GM21360 (cell line): ENCODE results near the gene MTARC1.
A peak's percentile ranks its signal among the peaks of the same experiment; 100 is the strongest.

ENCODE experiments used
- ATAC-seq: cut with Tn5 transposase; IDR thresholded peaks from one replicate; pipeline ENCODE4 v1.9.1; 2021; ENCODE audit warnings: mild to moderate bottlenecking, moderate library complexity; ENCODE audit not compliant: unreplicated experiment

Gene MTARC1

DNA sequence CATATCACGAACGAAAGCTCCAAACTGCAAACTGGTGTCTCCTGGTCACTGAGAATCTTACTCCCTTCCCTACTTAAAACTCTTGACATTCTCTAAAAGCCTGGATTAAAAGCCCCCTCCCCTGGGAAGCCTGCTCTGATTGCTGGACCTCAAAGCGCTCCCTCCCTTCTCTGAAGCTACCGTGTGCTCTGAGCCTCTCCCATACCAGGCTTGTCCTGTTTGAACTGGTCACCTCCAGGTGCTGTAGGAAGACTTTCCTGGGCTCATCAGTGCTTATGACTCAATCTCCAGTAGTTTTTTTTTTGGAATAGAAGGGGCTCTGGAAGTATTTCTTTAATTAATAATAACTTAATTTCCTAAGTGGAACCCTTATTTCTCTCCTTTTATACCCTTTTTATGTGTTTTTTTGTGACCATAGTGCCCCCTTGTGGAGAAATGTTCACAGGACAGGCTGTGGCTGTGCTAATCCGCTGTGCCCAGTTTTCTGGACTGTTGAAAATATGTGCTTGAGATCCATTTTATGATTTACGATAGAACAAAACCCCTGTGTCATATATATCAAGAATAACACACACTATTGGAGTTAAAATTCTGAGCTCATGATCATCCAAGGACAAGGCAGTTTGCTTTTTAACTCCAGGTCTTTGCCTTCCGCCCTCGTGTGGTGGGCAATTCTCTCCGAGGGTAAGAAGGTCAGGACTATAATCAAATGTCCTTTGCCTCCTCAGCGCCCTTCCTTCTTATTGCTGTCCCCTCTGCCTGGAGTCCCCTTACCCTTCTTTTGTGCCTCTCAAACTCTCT, 16.9 kb downstream of the MTARC1 start:
- ATAC-seq = peak; percentile 72

DNA sequence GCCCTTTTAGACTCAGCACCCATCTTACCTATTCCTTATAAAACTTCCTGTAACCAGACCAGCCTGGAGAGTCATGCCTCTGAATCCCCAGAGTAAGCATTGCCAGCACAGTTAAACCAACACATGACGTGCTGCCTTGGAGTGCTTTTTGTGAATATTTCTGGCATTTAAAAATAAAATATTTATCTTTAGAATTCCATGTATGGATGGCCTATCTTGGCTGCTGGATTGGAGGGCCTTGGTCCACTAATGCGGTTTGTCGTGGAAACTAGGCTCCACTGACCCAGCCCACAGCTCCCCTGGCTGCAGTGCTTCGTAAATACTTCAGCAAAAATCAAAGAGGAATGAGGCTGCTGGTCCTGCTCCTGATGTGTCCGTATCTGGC, 17.5 kb downstream of the MTARC1 start:
- ATAC-seq = no peak

DNA sequence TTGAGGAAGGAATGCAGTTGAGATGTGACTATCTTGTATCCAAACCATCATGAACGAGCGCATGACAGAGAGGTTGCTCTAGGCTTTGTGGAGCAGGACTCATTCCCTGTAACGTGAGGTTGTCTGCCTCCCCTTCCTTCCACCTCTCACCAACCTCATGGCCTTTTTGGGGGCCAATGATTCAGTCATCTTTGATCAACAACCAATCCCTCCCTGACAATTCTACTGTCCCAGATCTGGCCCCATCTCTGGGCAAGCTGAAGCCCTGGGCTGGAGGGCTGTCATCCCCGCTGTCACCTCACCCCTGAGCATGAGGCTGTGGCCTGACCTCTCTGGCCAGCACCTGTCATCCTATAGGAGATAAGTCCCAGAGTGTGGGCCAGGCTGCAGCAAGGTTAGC, 19.7 kb downstream of the MTARC1 start:
- ATAC-seq = no peak

DNA sequence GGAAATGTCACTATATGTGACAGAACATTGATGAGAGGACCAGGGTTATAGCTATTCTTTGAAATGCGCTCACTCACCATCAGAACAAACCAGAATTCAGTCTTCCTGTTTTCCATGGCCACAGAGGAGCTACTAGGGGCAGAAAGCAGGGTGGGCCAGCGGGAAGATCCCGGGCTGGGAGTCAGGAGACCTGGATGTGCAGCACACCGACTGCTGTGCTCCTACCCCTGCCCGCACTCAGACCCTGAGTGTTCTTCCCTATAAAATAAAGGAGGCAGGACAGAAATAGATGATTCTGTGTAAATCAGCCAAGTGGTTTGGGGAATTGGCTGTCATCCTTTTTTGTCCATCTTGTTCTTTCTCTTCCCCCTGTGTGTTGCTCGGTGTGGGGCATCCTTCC, 21.0 kb downstream of the MTARC1 start:
- no peak for ATAC-seq

DNA sequence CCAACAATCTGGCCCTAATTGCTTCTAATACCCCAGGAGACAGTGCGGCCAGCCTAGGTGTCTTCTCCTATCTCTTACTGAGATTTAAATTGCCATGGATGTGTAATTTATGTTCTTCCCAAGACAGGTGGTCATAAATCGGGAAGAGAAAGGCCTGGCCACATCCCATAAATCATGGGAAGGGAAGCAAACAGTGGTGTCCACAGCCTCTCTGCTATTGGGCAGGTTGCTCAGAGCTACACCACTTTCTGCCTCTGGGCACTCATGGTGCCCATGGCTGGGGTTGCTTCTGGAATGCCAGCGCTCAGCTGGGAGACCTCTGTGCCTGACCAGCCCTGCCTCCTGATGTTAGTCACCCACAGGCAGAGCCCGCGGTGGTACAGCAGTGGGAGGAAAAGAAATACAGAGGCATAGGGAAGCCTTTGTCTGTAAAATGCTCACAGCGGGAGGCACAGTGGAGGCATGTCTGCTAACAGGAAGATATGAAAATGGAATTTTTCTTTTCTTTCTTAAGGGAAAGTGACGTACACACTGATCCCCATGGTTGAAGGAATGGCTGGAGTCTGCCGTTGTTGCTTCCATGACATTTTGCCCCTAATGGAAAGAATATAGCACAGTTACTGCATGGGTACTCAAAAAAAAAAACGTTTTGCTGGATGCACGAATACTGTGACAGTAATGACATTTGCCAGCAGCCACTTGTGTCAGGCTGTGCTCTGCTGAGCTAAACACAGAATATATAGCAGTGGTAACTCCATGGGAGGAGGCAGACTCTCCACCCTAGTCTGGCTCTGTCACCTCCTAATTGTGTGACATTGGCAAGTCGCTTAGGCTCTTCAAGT, 21.9 kb downstream of the MTARC1 start:
- ATAC-seq = no peak

DNA sequence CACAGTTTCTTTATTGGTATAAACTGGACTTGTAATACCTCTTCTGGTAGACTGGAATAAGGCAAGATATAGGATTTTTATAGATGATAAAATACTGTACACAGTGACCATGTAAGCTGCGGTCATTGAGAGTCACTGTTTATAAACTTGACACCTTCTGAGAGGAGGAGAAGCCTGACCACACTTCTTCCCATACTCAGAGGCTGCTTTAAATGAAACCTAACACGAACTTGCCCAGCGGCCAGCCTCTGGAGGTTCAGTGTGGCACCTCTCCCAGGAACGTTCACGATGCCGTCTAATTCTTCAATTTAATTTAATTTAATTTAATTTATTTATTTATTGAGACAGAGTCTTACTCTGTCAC, 22.5 kb downstream of the MTARC1 start:
- ATAC-seq = no peak

DNA sequence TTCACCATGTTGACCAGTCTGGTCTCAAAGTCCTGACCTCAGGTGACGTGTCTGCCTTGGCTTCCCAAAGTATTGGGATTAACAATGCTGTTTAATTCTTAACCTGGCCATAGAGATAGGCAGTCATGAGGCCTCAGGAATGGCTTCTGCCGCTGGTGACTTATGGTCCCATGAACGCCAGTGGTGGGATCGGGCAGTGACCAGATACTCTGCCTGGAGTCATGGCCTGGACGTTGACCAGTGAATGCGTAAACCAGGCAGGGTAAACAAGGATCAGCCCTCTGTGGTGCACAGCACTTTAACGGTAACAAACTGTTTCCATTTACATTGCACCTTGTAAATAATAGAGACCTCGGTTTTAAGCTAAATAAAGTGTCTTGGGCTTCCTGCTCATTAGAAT, 23.0 kb downstream of the MTARC1 start:
- ATAC-seq = no peak

DNA sequence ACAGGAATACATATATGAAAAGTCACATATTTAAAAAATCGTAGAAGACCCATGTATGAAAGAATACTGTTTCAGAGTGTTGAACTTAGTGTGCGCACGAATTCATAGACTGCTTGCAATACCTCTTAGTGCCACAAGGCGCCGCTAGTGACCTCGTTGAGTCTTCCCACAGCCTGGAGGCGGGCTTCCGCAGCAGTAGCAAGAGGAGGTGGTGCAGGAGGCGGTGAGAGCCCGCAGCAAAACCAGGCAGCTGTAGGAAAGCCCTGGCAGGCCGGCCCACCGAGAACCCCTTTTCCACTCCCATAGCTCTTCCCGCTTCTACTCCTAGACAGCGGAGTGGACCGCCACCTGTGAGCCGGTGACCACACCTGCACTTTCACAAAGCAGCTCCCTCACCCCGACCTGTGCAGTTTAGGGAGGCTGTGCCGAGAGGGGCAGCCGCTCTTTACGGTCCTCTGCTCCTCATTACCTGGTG, 23.5 kb downstream of the MTARC1 start:
- peak; percentile 96 for ATAC-seq

DNA sequence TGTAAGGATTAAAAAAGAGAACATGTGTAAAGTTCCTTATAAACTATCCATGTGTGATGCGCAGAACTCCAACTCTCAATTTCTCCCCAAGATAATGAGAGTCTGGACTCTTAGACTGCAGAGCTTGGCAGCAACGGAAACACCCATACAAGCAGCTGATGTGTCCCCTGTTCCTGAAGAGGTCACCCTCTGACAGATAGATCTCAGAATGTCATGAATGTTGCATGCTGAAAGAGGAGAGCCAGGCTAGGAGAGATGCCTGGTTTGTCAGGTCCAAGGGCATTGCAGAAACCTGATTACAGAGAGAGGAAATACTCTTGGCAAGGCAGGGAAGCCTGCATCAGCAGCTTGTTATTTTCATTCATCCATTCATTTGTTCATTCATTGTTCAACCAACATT, 24.2 kb downstream of the MTARC1 start:
- no peak for ATAC-seq

DNA sequence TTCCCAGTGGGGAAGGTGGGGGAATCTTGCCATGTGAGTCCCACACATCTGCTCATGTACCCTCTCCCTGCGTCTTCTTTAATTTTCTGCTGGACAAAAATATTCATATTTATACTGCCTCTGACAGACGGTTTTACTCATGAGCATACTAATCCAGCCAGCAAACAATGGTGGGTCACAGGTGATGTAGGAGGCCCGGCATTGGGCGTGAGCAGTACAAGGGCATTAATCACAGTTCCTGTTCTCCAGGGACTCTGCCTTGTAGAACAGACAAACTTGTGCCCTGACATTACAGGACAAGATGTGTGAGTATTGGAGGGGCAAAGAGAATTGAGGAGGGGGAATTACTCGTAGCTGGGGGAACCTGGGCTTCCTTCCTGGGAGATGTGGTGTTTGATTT, 25.0 kb downstream of the MTARC1 start:
- ATAC-seq = no peak

DNA sequence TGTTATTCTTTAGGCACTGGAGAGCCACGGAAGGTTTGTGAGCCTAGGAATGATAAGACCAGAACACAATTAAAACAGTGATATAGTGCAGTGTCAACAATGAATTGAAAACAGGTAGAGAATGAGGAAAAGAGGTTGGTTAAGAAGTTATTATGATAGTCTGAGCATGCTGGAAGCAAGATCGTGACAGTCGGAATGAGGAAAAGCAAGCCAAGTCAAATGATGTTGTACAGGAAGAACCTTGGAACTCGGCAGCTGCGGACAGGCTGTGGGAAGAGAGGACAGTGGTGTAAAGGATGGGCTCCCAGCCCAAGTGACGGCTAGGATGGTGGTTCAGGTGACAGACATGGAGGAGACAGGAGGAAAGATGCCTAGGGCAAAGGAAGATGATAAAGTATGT, 25.6 kb downstream of the MTARC1 start:
- ATAC-seq = no peak

DNA sequence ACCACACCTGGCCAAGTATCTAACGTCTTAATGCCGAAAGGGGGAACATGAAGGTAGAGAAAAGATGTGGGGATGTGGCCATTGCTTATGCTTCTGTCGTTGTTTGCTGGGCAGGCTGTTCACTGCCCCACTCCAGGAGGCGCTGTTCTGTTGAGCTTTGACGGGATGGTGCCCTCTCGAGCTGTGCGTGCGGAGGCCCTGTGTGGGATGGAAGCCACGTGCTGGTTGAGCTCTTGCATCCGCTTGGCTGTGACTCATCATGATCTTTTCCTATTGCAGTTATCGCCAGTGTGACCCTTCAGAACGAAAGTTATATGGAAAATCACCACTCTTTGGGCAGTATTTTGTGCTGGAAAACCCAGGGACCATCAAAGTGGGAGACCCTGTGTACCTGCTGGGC, 26.3 kb downstream of the MTARC1 start:
- no peak for ATAC-seq

DNA sequence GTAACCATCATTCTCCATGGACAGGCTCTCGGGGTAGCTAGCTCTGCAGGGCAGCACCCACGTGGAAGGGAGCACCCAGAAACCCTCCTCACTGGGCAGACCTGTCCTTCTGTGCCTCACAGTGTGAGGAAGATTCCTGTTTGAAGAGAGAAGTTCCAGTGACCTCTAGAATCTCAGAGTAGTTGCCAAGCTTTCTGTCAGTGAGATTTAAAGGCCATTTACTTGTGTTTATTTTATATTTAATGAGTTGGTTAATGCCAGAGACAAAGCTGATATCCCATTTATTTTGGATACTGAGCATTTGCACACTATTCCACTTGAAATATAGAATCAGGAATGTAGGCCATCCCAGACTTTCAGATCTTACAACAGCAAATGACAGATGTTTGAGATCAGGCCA, 28.7 kb downstream of the MTARC1 start:
- ATAC-seq = no peak

DNA sequence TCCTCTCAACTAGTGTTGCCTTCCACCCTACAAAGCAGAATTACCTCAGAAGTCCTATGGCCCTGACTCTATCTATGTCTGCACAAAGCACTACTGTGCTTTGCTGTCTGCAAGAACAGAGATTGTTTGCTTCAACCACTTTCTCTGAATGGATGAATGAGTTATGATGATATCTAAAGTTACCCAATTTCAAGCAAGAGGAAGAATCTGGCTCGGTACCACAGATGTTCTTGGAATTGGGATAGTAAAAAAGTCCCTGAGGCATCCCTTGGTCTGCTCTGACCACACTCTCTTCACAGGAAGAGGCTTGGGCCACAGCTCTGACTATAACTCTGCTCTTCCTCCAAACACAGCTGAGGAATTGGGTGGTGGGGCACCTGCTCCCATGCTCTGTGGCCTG, 31.2 kb downstream of the MTARC1 start:
- ATAC-seq = no peak

DNA sequence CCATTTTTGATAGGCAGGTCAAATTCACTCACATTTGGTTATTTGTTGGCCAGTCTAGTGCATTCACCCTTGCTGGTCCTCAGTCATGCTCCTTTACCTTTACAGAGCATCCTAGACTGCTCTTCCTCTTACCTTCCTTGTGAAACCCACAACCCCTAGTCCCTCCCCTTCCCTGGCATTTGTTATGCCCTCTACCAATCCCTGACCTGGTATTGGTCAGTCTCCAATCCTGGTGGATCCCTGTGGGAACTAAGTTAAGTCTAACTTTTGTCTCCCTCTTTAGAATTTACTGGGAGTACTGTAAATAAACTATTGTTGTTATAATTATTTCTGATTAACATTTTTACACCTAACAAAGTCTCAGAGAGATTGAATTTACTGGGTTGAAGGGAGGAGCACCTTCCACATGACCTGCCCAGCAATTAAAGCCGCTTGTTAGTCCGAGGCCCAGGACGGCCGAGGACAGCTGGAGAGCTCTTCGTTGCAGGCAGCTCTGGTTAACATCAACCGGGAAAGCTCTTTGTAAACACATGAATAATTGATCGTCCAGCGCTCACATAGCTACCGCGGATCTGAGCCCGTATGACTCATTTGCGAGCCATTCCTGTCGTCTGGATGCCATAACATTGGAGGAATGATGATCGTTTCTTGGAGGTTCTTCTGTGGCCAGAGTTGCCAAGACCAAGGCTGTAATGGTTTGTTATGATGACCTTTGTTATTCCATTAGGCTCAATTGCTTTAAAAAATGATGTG, 31.9 kb downstream of the MTARC1 start:
- ATAC-seq = no peak

DNA sequence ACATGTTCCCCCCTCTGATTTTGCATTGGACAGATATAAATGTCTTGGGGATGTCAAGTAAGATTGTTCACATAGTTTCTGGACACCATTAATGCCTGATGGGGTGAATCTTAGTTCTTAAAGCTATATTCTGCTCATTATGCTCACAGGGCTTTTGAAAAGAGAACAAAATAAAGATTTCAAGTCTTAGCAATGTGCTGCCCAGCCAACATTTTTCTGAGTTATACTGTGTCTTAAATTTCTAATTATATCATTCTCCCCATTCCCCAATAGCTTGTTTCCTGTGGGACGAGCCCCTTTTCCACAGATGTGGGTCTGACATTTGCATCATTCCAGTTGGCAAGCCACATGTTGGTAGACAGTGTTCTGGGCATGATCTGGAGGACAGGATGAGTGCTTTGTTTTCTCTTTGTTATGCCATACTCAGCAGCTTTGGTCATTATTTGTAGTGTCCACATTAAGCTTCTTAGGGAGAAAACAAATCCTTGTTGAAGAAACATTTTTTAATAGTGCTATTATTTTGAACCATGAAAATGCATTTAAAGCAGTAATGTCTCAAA, 32.8 kb downstream of the MTARC1 start:
- no peak for ATAC-seq

DNA sequence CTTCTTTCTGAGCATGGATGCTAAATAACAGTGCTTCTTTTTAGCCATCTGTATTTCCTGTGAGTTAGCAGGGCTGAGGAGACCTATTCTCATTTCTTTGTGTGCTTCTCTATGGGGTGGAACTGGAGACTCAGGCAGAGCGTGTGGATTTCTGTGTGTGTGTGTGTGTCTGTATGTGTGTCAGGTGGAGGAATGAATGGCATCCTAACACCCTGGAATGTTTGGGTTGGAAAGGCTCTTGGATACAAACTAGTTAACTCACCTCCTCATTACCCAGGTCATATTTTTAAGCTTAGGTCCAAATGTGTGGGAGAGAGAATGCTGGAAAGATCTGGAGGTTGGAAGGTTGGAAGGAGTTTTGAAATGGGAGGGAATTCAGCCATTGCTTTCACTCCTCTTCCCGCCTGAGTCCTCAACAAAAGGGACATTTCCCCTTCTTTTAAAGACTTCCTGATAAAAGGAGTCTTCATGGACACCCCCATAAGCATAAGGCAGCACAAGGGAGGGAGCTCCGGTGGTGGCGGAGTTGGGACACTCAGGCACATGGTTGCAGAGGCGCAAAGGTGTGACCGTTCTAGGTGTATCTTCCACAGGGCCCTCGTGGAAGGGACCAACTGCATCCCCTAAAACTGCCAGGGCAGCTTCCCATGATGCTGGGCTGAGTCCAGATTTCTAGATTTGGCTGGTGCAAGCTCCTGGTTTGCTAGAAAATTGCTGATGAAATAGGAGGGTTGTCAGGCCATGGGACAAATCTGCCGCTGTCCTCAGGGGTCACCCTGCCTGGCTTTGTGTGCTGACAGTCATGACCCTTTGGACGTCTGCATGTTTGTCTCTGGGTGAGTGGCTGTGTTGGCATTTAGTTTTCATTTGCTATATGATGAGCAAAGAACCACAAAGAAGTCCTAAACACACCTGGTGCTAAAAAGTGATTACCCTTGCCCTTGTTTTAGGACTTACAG, 37.6 kb downstream of the MTARC1 start:
- ATAC-seq = no peak

DNA sequence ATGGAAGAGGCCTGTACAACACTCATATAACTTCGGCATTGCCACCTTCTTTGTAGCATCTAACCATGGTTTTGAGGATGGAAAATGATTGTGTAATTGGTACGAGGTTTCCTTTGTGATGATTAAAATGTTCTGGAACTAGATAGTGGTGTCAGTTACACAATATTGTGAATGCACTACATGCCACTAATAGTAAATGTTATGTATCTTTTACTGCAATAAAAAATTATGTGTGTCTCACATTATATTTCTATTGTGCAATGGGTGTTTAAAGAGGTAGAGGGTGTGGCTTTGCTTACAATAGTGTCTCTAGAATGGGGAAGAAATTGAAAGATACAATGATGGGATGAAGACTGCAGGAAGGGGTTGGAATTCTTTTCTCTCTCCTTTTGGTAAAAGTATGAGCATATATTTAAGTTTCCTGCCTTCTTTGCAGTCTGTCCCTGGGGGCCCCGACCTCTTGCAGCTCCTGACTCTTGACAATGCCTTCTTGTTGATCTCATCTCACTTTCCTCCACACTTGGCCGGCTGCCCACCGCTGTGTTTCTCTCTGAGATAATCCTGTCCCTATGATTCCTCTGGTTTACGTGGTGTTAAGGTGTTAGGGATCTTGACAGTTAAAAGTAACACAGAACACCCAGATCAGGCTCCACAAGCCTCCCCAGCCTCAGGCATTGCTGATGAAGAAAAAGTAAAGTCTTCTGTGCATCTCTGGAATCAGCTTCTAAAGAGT, 39.3 kb downstream of the MTARC1 start:
- ATAC-seq = no peak

DNA sequence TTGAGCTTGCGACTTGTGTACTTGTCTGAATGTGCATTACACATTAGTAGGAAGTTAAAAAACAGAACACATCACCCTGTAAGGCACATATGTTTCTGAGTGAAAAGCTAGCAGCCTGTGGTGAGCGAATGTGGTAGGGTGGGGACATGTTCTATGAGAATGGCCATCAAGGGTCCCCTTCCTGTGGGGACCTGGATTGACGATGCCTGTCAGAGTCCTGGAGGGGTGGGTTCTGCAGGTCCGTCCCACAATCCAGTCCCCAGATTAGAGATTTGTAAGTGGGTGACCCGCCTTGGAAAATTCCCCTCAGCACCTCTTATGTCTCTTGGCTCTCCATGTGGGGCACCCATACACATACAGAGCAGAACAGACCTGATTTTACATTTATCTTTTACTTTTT, 40.0 kb downstream of the MTARC1 start:
- ATAC-seq = no peak
